SK-N-MC (cell line): Measurements from ENCODE around the gene ACP2.

ENCODE experiments used
- DNase-seq: peaks from one replicate; pipeline ENCODE4 v3.0.0-alpha.2; 2011; ENCODE audit warnings: low read depth, low spot score
- H3K27ac ChIP-seq: fragments of 200-600 bp; sonication (generic); 2 replicates; pipeline ENCODE4 v1.5.1; 2016; ENCODE audit warnings: mixed run types
- H3K36me3 ChIP-seq: fragments of 200-600 bp; sonication (generic); 2 replicates; pipeline ENCODE4 v1.6.1; 2017; ENCODE audit warnings: antibody characterized with exemption, low read length, mixed read lengths; ENCODE audit not compliant: insufficient read depth
- H3K4me3 ChIP-seq: fragments of 200-600 bp; sonication (generic); 2 replicates; pipeline ENCODE4 v1.5.1; 2016
- H3K9ac ChIP-seq: fragments of 200-600 bp; sonication (generic); 2 replicates; pipeline ENCODE4 v1.8.0; 2017; ENCODE audit warnings: mixed run types, mixed read lengths; ENCODE audit not compliant: insufficient read length
- H3K9me3 ChIP-seq: fragments of 200-600 bp; sonication (generic); 2 replicates; pipeline ENCODE4 v1.6.1; 2017; ENCODE audit warnings: low read depth, mild to moderate bottlenecking, antibody characterized with exemption, low read length, moderate library complexity, mixed read lengths
- EZH2 ChIP-seq: fragments of 200-600 bp; sonication (generic); IDR thresholded peaks from one replicate; pipeline ENCODE4 v1.6.1; 2017; ENCODE audit warnings: antibody characterized with exemption
- FOXP2 ChIP-seq: optimal IDR thresholded peaks from 2 replicates; pipeline ENCODE3; 2011; ENCODE audit warnings: mild to moderate bottlenecking, moderate library complexity; ENCODE audit not compliant: insufficient read depth; ENCODE audit errors: extremely low read length, control extremely low read depth
- POLR2AphosphoS5 ChIP-seq: IDR thresholded peaks from 2 replicates; pipeline ENCODE4 v1.6.1; 2012; ENCODE audit warnings: mild to moderate bottlenecking, low read depth, low read length, borderline replicate concordance

The ACP2 gene

GRCh38 chr11:47280099-47280498 is 31.5 kb upstream of the ACP2 start:
- no peak overlapping the region for H3K9ac ChIP-seq
- H3K36me3 ChIP-seq = peaks cover 84% of the 10 kb centered on the region
- DNase-seq = no peak
- no peak overlapping the region for H3K4me3 ChIP-seq
- no peaks in the 10 kb centered on the region for H3K9me3 ChIP-seq
- no peak overlapping the region for H3K27ac ChIP-seq
- TF ChIP-seq POLR2AphosphoS5 (no peak), FOXP2 (no peak), EZH2 (no peak)

GRCh38 chr11:47278769-47279168 is 30.2 kb upstream of the ACP2 start:
- TF ChIP-seq FOXP2 = no peak
- no peak for TF ChIP-seq EZH2
- TF ChIP-seq POLR2AphosphoS5 = no peak
- H3K36me3 ChIP-seq = peaks cover 80% of the 10 kb centered on the region

DNA sequence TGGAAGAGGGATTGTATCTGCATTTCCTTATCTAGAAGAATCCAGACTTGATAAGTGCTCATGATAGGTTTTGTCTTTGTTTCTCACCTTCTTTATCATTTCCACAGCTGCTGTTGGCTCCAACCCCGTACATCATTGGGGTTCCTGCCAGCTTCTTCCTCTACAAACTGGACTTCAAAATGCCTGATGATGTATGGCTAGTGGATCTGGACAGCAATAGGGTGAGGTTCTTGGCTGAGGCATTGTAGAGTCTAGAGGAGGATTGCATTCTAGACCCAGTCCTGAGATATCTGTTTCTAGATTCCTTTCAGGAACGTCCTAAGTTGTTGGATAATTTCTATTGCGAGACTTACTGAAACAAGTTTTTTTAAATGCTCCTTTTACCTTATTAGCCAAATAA is 29.4 kb upstream of the ACP2 start:
- peaks cover 78% of the 10 kb centered on the region for H3K36me3 ChIP-seq
- no peak for TF ChIP-seq EZH2
- H3K9ac ChIP-seq = no peak overlapping the region
- H3K4me3 ChIP-seq = no peak overlapping the region
- no peak for DNase-seq
- no peaks in the 10 kb centered on the region for H3K9me3 ChIP-seq
- no peak overlapping the region for H3K27ac ChIP-seq

More at GRCh38 chr11:47278769-47279168, 30.2 kb upstream of the ACP2 start:
- Histone ChIP-seq H3K27ac (0 out of 2 replicates have a peak overlapping the region, but pooled peaks have one; percentile 12), H3K4me3 (no peak overlapping the region), H3K9me3 (no peaks in the 10 kb centered on the region), H3K9ac (no peak overlapping the region)
- DNase-seq = no peak

DNA sequence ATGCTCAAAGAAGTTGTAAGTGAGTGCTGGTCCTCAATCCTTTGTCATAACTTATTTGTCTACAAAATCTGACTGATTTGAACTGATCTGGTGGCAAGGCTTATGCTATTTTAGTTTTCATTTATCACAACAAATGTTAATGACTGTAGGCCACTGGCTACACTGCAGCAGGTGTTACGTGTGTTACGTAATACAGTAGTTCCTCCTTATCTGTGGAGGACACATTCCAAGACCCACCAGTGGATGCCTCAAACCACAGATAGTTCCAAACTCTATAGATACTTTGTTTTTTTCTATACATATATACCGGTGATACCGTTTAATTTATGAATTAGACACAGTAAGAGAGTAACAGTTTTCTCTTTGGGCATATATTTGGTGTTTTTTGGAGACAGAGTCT is 28.3 kb upstream of the ACP2 start:
- DNase-seq = no peak
- H3K9ac ChIP-seq = no peak overlapping the region
- H3K27ac ChIP-seq = no peak overlapping the region
- no peaks in the 10 kb centered on the region for H3K9me3 ChIP-seq
- H3K4me3 ChIP-seq = no peak overlapping the region
- TF ChIP-seq POLR2AphosphoS5 (no peak), EZH2 (no peak), FOXP2 (no peak)
- peaks cover 69% of the 10 kb centered on the region for H3K36me3 ChIP-seq

- Histone ChIP-seq H3K27ac (no peak overlapping the region), H3K4me3 (no peak overlapping the region), H3K9me3 (no peaks in the 10 kb centered on the region), H3K36me3 (peaks cover 52% of the 10 kb centered on the region), H3K9ac (no peak overlapping the region)
- no peak for TF ChIP-seq POLR2AphosphoS5
- TF ChIP-seq FOXP2 = no peak
- no peak for DNase-seq
Measured at GRCh38 chr11:47274495-47275235, 26.1 kb upstream of the ACP2 start.

DNA sequence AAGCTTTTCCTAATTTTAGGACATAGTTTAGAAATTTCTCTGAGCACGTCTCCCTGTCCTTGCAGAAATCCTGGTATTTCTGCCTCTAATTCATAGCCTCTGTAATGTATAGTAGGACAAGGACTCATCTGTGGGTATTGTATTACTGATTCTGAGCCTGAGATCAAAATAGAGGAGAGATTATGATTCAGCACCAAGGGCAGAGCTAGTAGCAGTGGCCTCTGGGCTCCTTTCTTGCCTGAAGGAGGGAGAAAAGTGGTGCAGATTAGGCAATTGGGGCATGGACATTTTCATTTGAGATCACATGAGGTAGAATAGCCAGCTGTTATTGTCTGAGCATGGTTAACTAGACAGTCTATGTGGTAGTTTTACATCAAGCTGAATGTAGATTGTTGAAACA is 24.1 kb upstream of the ACP2 start:
- no peak for TF ChIP-seq FOXP2
- TF ChIP-seq POLR2AphosphoS5 = no peak
- TF ChIP-seq EZH2 = no peak
- H3K9me3 ChIP-seq = no peaks in the 10 kb centered on the region
- H3K4me3 ChIP-seq = no peak overlapping the region
- peaks cover 35% of the 10 kb centered on the region for H3K36me3 ChIP-seq
- no peak for DNase-seq
- no peak overlapping the region for H3K9ac ChIP-seq
- no peak overlapping the region for H3K27ac ChIP-seq

- Histone ChIP-seq H3K36me3 (peaks cover 29% of the 10 kb centered on the region), H3K27ac (no peak overlapping the region), H3K9me3 (no peaks in the 10 kb centered on the region), H3K9ac (no peak overlapping the region), H3K4me3 (no peak overlapping the region)
- DNase-seq = no peak
- no peak for TF ChIP-seq POLR2AphosphoS5
- no peak for TF ChIP-seq EZH2
- no peak for TF ChIP-seq FOXP2
Measured at GRCh38 chr11:47271961-47272661, 23.5 kb upstream of the ACP2 start.

- Histone ChIP-seq H3K9ac (peak overlapping the region; percentile 52), H3K9me3 (no peaks in the 10 kb centered on the region), H3K4me3 (peak overlapping the region; percentile 81), H3K36me3 (peaks cover 22% of the 10 kb centered on the region), H3K27ac (no peak overlapping the region)
- no peak for DNase-seq
- TF ChIP-seq FOXP2 = no peak
- TF ChIP-seq POLR2AphosphoS5 = no peak
- no peak for TF ChIP-seq EZH2
Measured at GRCh38 chr11:47271328-47271727, 22.7 kb upstream of the ACP2 start.
